ENCODE results near the gene LRRC3C. TPM values are rescaled to one million over a fixed set of nuclear protein-coding genes. Genes with fewer than 3 reads are reported as not detected.
A peak's percentile ranks its signal among the peaks of the same experiment; 100 is the strongest.

Gene LRRC3C
- total RNA-seq, 1 experiment from 2014 or later = not detected

GRCh38 chr17:39933912-39934311 is 6.4 kb downstream of the LRRC3C start:
- no peak for DNase-seq
- no peaks in the 10 kb centered on the region for H3K9me3 Mint-ChIP-seq (ENCODE audit: low read depth, unreplicated experiment)
- BruUV-seq (replicated peaks) = no TSS peak
- H3K36me3 Mint-ChIP-seq (ENCODE audit: insufficient read depth, unreplicated experiment) = peaks cover 12% of the 10 kb centered on the region
- CTCF ChIA-PET = interaction anchor here (0.6 to 109.6 kb wide), 27 partner anchors 8 to 307 kb away, joined by 3 to 8195 read pairs (median 8); partner anchors contain the start of genes CSF3, ERBB2, GSDMA and GSDMB
- no peak overlapping the region for H3K4me3 Mint-ChIP-seq (ENCODE audit: low read depth, unreplicated experiment)
- peaks cover 25% of the 10 kb centered on the region for H3K27me3 Mint-ChIP-seq (ENCODE audit: unreplicated experiment)
- intact Hi-C loops (cut with micrococcal nuclease; ENCODE audit: unreplicated experiment) = no loop called here
- TF ChIP-seq CTCF (IDR thresholded peaks at IDR 0.05; ENCODE audit: unreplicated experiment) = no peak
- H3K27ac Mint-ChIP-seq (ENCODE audit: unreplicated experiment) = no peak overlapping the region
- H3K4me1 Mint-ChIP-seq (ENCODE audit: low read depth, unreplicated experiment) = peaks cover 14% of the 10 kb centered on the region

GRCh38 chr17:39934324-39934723 is 6.8 kb downstream of the LRRC3C start:
- Mint-ChIP-seq H3K36me3 (ENCODE audit: insufficient read depth, unreplicated experiment) (peaks cover 8% of the 10 kb centered on the region), H3K27ac (ENCODE audit: unreplicated experiment) (no peak overlapping the region), H3K4me3 (ENCODE audit: low read depth, unreplicated experiment) (no peak overlapping the region), H3K9me3 (ENCODE audit: low read depth, unreplicated experiment) (no peaks in the 10 kb centered on the region), H3K4me1 (ENCODE audit: low read depth, unreplicated experiment) (peaks cover 14% of the 10 kb centered on the region), H3K27me3 (ENCODE audit: unreplicated experiment) (peaks cover 29% of the 10 kb centered on the region)
- CTCF ChIA-PET = interaction anchor here (0.6 to 109.6 kb wide), 39 partner anchors 8 to 329 kb away, joined by 3 to 8195 read pairs (median 6); partner anchors contain the start of genes CSF3, ERBB2, GSDMA and GSDMB
- no TSS peak for BruUV-seq (replicated peaks)
- DNase-seq = no peak
- intact Hi-C loops (cut with micrococcal nuclease; ENCODE audit: unreplicated experiment) = no loop called here
- no peak for TF ChIP-seq CTCF (IDR thresholded peaks at IDR 0.05; ENCODE audit: unreplicated experiment)

GRCh38 chr17:39935909-39936308 is 8.4 kb downstream of the LRRC3C start:
- no peak overlapping the region for H3K4me3 Mint-ChIP-seq (ENCODE audit: low read depth, unreplicated experiment)
- no peaks in the 10 kb centered on the region for H3K9me3 Mint-ChIP-seq (ENCODE audit: low read depth, unreplicated experiment)
- peaks cover 12% of the 10 kb centered on the region for H3K4me1 Mint-ChIP-seq (ENCODE audit: low read depth, unreplicated experiment)
- no peaks in the 10 kb centered on the region for H3K36me3 Mint-ChIP-seq (ENCODE audit: insufficient read depth, unreplicated experiment)
- CTCF ChIA-PET = interaction anchor here (0.5 to 109.6 kb wide), 31 partner anchors 10 to 540 kb away, joined by 3 to 8195 read pairs (median 6); partner anchors contain the start of genes CSF3, ERBB2, GSDMA and GSDMB
- H3K27ac Mint-ChIP-seq (ENCODE audit: unreplicated experiment) = no peak overlapping the region
- TF ChIP-seq CTCF (IDR thresholded peaks at IDR 0.05; ENCODE audit: unreplicated experiment) = no peak
- DNase-seq = peak; percentile 87
- peaks cover 41% of the 10 kb centered on the region for H3K27me3 Mint-ChIP-seq (ENCODE audit: unreplicated experiment)
- intact Hi-C loops (cut with micrococcal nuclease; ENCODE audit: unreplicated experiment) = no loop called here
- BruUV-seq (replicated peaks) = no TSS peak

GRCh38 chr17:39937447-39937846 is 9.9 kb downstream of the LRRC3C start:
- no peaks in the 10 kb centered on the region for H3K36me3 Mint-ChIP-seq (ENCODE audit: insufficient read depth, unreplicated experiment)
- TF ChIP-seq CTCF (IDR thresholded peaks at IDR 0.05; ENCODE audit: unreplicated experiment) = no peak
- no peaks in the 10 kb centered on the region for H3K9me3 Mint-ChIP-seq (ENCODE audit: low read depth, unreplicated experiment)
- peaks cover 12% of the 10 kb centered on the region for H3K4me1 Mint-ChIP-seq (ENCODE audit: low read depth, unreplicated experiment)
- CTCF ChIA-PET = interaction anchor here (0.6 to 109.6 kb wide), 41 partner anchors 11 to 617 kb away, joined by 3 to 8195 read pairs (median 9); partner anchors contain the start of genes CSF3, ERBB2, GSDMA and GSDMB
- DNase-seq = no peak
- H3K27me3 Mint-ChIP-seq (ENCODE audit: unreplicated experiment) = peaks cover 56% of the 10 kb centered on the region
- intact Hi-C loops (cut with micrococcal nuclease; ENCODE audit: unreplicated experiment) = no loop called here
- H3K27ac Mint-ChIP-seq (ENCODE audit: unreplicated experiment) = no peak overlapping the region
- BruUV-seq (replicated peaks) = no TSS peak
- H3K4me3 Mint-ChIP-seq (ENCODE audit: low read depth, unreplicated experiment) = no peak overlapping the region
